A549 (cell line): ENCODE measurements around the gene ARID5B. TPM values are rescaled to one million over a fixed set of nuclear protein-coding genes. Genes with fewer than 3 reads are reported as not detected.

ENCODE experiments used
- ATAC-seq, 2 experiments: fragments of 200-7000 bp in 1 of 2; fragments of >200 bp in 1 of 2; cut with Nextera tagmentation in 1 of 2; cut with Tn5 transposase in 1 of 2; 3 replicates each; pipeline versions ENCODE4 v1.8.0 to v1.9.1; 2018 to 2020; ENCODE audit warnings: mild to moderate bottlenecking in 1 of 2, moderate library complexity in 1 of 2
- CTCF ChIA-PET: fragments of 300-600 bp; sonication (Branson Sonifier 250); formaldehyde crosslinking; extraction: SDS; loops from one replicate; lab custom pipeline; 2021; ENCODE audit warnings: antibody characterized with exemption, inconsistent platforms; lab: Yijun Ruan, JAX
- POLR2A ChIA-PET: fragments of 350-600 bp; formaldehyde crosslinking; extraction: SDS; loops from one replicate; lab custom pipeline; 2021; ENCODE audit warnings: antibody characterized with exemption, inconsistent platforms; lab: Yijun Ruan, JAX
- DNase-seq, 2 experiments: peaks; one replicate each; pipeline versions ENCODE4 v3.0.0 to v3.0.0-alpha.2; 2011 to 2016; ENCODE audit warnings: low read depth in 1 of 2, low spot score in 1 of 2
- FAIRE-seq: peaks from 2 replicates; lab custom pipeline; 2011; peaks lifted over from hg19 to GRCh38; lab: Jason Lieb, UNC
- H3K27ac ChIP-seq, 2 experiments: fragments of >200 bp; sonication (Bioruptor Twin); formaldehyde crosslinking; 3 replicates each; pipeline ENCODE4 v1.5.1; 2016 to 2017
- H3K4me1 ChIP-seq: fragments of >200 bp; sonication (Bioruptor Twin); formaldehyde crosslinking; 3 replicates; pipeline ENCODE4 v1.6.1; 2016
- H3K4me2 ChIP-seq: fragments of >200 bp; sonication (Bioruptor Twin); formaldehyde crosslinking; 3 replicates; pipeline ENCODE4 v1.6.1; 2016
- H3K4me3 ChIP-seq: fragments of >200 bp; sonication (Bioruptor Twin); formaldehyde crosslinking; 3 replicates; pipeline ENCODE4 v1.5.1; 2016
- H3K9me3 ChIP-seq: fragments of >200 bp; sonication (Bioruptor Twin); formaldehyde crosslinking; 3 replicates; pipeline ENCODE4 v1.6.1; 2016
- BHLHE40 ChIP-seq: IDR thresholded peaks from 2 replicates; pipeline ENCODE4 v1.6.1; 2012; ENCODE audit warnings: low read depth, low read length, inconsistent platforms
- CBX2 ChIP-seq: fragments of 200-600 bp; sonication (generic); IDR thresholded peaks from 2 replicates; pipeline ENCODE4 v1.6.1; 2016; ENCODE audit warnings: low read depth, mild to moderate bottlenecking, borderline replicate concordance
- CBX8 ChIP-seq: fragments of 200-600 bp; sonication (generic); IDR thresholded peaks from 2 replicates; pipeline ENCODE4 v1.6.1; 2016
- CEBPB ChIP-seq, 2 experiments: fragments of >200 bp in 1 of 2; sonication (Bioruptor Twin) in 1 of 2; formaldehyde crosslinking in 1 of 2; IDR thresholded peaks; 2 replicates each; pipeline ENCODE4 v1.6.1; 2012 to 2016
- CHD2 ChIP-seq: fragments of 150-350 bp; IDR thresholded peaks from 2 replicates; pipeline ENCODE4 v1.6.1; 2014; ENCODE audit warnings: low read length; ENCODE audit not compliant: partially characterized antibody
- CHD4 ChIP-seq: fragments of 200-600 bp; sonication (generic); IDR thresholded peaks from 2 replicates; pipeline ENCODE4 v1.6.1; 2016; ENCODE audit warnings: antibody characterized with exemption, mild to moderate bottlenecking, borderline replicate concordance
- CTCF ChIP-seq: fragments of >200 bp; sonication (Bioruptor Twin); formaldehyde crosslinking; IDR thresholded peaks from 3 replicates; pipeline ENCODE4 v1.5.1; 2016
- FOXS1 ChIP-seq: fragments of 250-450 bp; sonication (Bioruptor Pico); IDR thresholded peaks from 2 replicates; pipeline ENCODE4 v1.5.0; 2020; ENCODE audit warnings: mild to moderate bottlenecking, moderate library complexity
- HES2 ChIP-seq: fragments of >200 bp; sonication (Bioruptor Twin); formaldehyde crosslinking; IDR thresholded peaks from 2 replicates; pipeline ENCODE4 v1.6.1; 2016
- HEYL ChIP-seq: fragments of 250-450 bp; sonication (Bioruptor Pico); IDR thresholded peaks from 2 replicates; pipeline ENCODE4 v1.8.0; 2021; ENCODE audit warnings: mild to moderate bottlenecking, moderate library complexity
- HMGXB4 ChIP-seq: fragments of 250-450 bp; sonication (Bioruptor Pico); IDR thresholded peaks from 2 replicates; pipeline ENCODE4 v1.5.0; 2021; ENCODE audit warnings: mild to moderate bottlenecking, moderate library complexity, borderline replicate concordance
- HOXB5 ChIP-seq: fragments of 250-450 bp; sonication (Bioruptor Pico); IDR thresholded peaks from 2 replicates; pipeline ENCODE4 v1.5.0; 2020; ENCODE audit warnings: mild to moderate bottlenecking, moderate library complexity
- MAFK ChIP-seq: fragments of 450-650 bp; IDR thresholded peaks from 2 replicates; pipeline ENCODE4 v1.6.1; 2014; ENCODE audit not compliant: partially characterized antibody
- MAX ChIP-seq: IDR thresholded peaks from 2 replicates; pipeline ENCODE4 v1.6.1; 2012
- MAZ ChIP-seq: fragments of 150-350 bp; IDR thresholded peaks from 2 replicates; pipeline ENCODE4 v1.6.1; 2014; ENCODE audit warnings: antibody characterized with exemption, low read depth, low read length, borderline replicate concordance
- PBX3 ChIP-seq: IDR thresholded peaks from 2 replicates; pipeline ENCODE4 v1.6.1; 2012
- RAD21 ChIP-seq, 2 experiments: fragments of >200 bp in 1 of 2; sonication (Bioruptor Twin) in 1 of 2; formaldehyde crosslinking in 1 of 2; IDR thresholded peaks in 1 of 2; conservative IDR thresholded peaks in 1 of 2; 2 replicates in 1 of 2; 3 replicates in 1 of 2; pipeline ENCODE4 v1.6.1; 2012 to 2018; ENCODE audit warnings: inconsistent platforms in 1 of 2
- RARB ChIP-seq: fragments of 250-450 bp; sonication (Bioruptor Pico); IDR thresholded peaks from 2 replicates; pipeline ENCODE4 v1.8.0; 2021; ENCODE audit warnings: mild to moderate bottlenecking, moderate library complexity
- RFX5 ChIP-seq: fragments of 450-650 bp; IDR thresholded peaks from 2 replicates; pipeline ENCODE4 v1.7.1; 2014; ENCODE audit warnings: antibody characterized with exemption, mild to moderate bottlenecking, moderate library complexity
- SMC3 ChIP-seq: fragments of >200 bp; sonication (Bioruptor Twin); formaldehyde crosslinking; IDR thresholded peaks from 3 replicates; pipeline ENCODE4 v1.6.1; 2018; ENCODE audit warnings: inconsistent platforms
- SREBF2 ChIP-seq: fragments of 450-650 bp; IDR thresholded peaks from 2 replicates; pipeline ENCODE4 v1.6.1; 2014; ENCODE audit warnings: mild to moderate bottlenecking, moderate library complexity
- TP53 ChIP-seq: fragments of 250-450 bp; sonication (Bioruptor Pico); IDR thresholded peaks from 2 replicates; pipeline ENCODE4 v1.5.0; 2021; ENCODE audit warnings: mild to moderate bottlenecking, moderate library complexity
- ZC3H11A ChIP-seq: fragments of 450-650 bp; IDR thresholded peaks from 2 replicates; pipeline ENCODE4 v1.6.1; 2014; ENCODE audit warnings: antibody characterized with exemption, mild to moderate bottlenecking
- ZFP36 ChIP-seq: fragments of 450-650 bp; IDR thresholded peaks from 2 replicates; pipeline ENCODE4 v1.6.1; 2014; ENCODE audit warnings: borderline replicate concordance; ENCODE audit not compliant: partially characterized antibody
- WGBS: methylation state at CpG from one replicate; pipeline ENCODE4 v1.1.6; 2017; ENCODE audit errors: missing lambda C conversion rate; 5-methylcytosine and 5-hydroxymethylcytosine counted together
- polyA plus RNA-seq, 4 experiments: library from polyadenylated mRNA; depleted of rRNA in 3 of 4; stranded (reverse); fragments of >200 nt; fragmentation: RNase III in 1 of 4; extraction: RNeasy Plus Mini Kit Qiagen cat#74134 plus additional on column Dnase treatment in 1 of 4; gene quantifications; 2 replicates in 3 of 4; 3 replicates in 1 of 4; pipeline ENCODE4 v1.2.3, GENCODE V29; 2011 to 2017

Gene ARID5B
- polyA plus RNA-seq, 2 of the 4 experiments (the other 2 are of a cell fraction): 0.75 to 1.6 TPM

GRCh38 chr10:61882621-61883370 is 18.7 kb upstream of the ARID5B start:
- no peaks in the 10 kb centered on the region for H3K4me1 ChIP-seq
- DNase-seq: no peak
- no peak for ATAC-seq
- 74% methylated on average over 6 of the region's 6 CpGs for WGBS
- ChIA-PET CTCF (interaction anchor here (2.0 kb wide), 1 partner anchor 14 kb away, joined by 12 read pairs; no protein-coding TSS in a partner anchor), POLR2A (no interaction called here)
- no peak overlapping the region for H3K4me3 ChIP-seq
- no peak overlapping the region for H3K27ac ChIP-seq
- FAIRE-seq: no peak
- no peaks in the 10 kb centered on the region for H3K9me3 ChIP-seq
- TF ChIP-seq HEYL: no peak
- TF ChIP-seq HOXB5 (CRISPR knock-in tag): no peak
- no peak for TF ChIP-seq RFX5
- no peak for TF ChIP-seq HES2
- TF ChIP-seq MAFK: no peak
- no peak overlapping the region for H3K4me2 ChIP-seq

- FAIRE-seq: no peak
- H3K27ac ChIP-seq: no peak overlapping the region
- ATAC-seq: no peak
- no peaks in the 10 kb centered on the region for H3K4me1 ChIP-seq
- no peak for DNase-seq
- ChIA-PET CTCF (interaction anchor here (2.0 kb wide), 1 partner anchor 14 kb away, joined by 12 read pairs; no protein-coding TSS in a partner anchor), POLR2A (no interaction called here)
- H3K4me3 ChIP-seq: no peak overlapping the region
- 55% methylated on average over 7 of the region's 7 CpGs for WGBS
- no peak for TF ChIP-seq CBX2
- TF ChIP-seq CBX8: no peak
- TF ChIP-seq HOXB5 (CRISPR knock-in tag): no peak
- no peak for TF ChIP-seq BHLHE40
- TF ChIP-seq FOXS1: no peak
- TF ChIP-seq HMGXB4 (CRISPR knock-in tag): no peak
- no peak for TF ChIP-seq MAX
- TF ChIP-seq RARB (CRISPR knock-in tag): no peak
- TF ChIP-seq ZC3H11A: no peak
- TF ChIP-seq, all 56 proteins: peak for 0
- Histone ChIP-seq H3K4me2 (no peak overlapping the region), H3K9me3 (no peaks in the 10 kb centered on the region)
Measured at GRCh38 chr10:61883371-61884025, 18.0 kb upstream of the ARID5B start.

- Histone ChIP-seq H3K4me2 (no peak overlapping the region), H3K4me3 (no peak overlapping the region), H3K9me3 (no peaks in the 10 kb centered on the region), H3K4me1 (no peaks in the 10 kb centered on the region), H3K27ac (no peak overlapping the region)
- no peak for FAIRE-seq
- no peak for ATAC-seq
- TF ChIP-seq ZC3H11A: no peak
- no peak for TF ChIP-seq PBX3
- no peak for TF ChIP-seq HOXB5 (CRISPR knock-in tag)
- no peak for TF ChIP-seq TP53
- POLR2A ChIA-PET: no interaction called here
- DNase-seq: no peak
- CTCF ChIA-PET: no interaction called here
Measured at GRCh38 chr10:61887772-61888171, 13.7 kb upstream of the ARID5B start.

GRCh38 chr10:61888744-61889143 is 12.8 kb upstream of the ARID5B start:
- ChIA-PET CTCF (interaction anchor here (1.1 kb wide), 1 partner anchor 10 kb away, joined by 4 read pairs; no protein-coding TSS in a partner anchor), POLR2A (no interaction called here)
- 15% methylated on average over 1 of the region's 1 CpG for WGBS
- Histone ChIP-seq H3K4me3 (no peak overlapping the region), H3K4me1 (no peaks in the 10 kb centered on the region), H3K4me2 (no peak overlapping the region), H3K9me3 (no peaks in the 10 kb centered on the region), H3K27ac (no peak overlapping the region)
- no peak for ATAC-seq
- no peak for DNase-seq
- peak; percentile 49 for FAIRE-seq
- no peak for TF ChIP-seq ZC3H11A
- TF ChIP-seq HEYL: no peak
- no peak for TF ChIP-seq RAD21 (conservative IDR thresholded peaks at IDR 0.05 in 1 of 2, IDR thresholded peaks at IDR 0.05 in 1 of 2)
- no peak for TF ChIP-seq SMC3
- no peak for TF ChIP-seq ZFP36
- no peak for TF ChIP-seq CHD2
- TF ChIP-seq CHD4: no peak
- no peak for TF ChIP-seq SREBF2
- TF ChIP-seq CEBPB (IDR thresholded peaks at IDR 0.05): no peak
- TF ChIP-seq CTCF: no peak
- TF ChIP-seq HES2: no peak
- no peak for TF ChIP-seq MAZ
